Esophagus squamous epithelium (tissue), 5 donors: ENCODE data around the gene OTOF. TPM values are rescaled to one million over a fixed set of nuclear protein-coding genes. Genes with fewer than 3 reads are reported as not detected.

Source experiments
- DNase-seq: peaks from one replicate; lab custom pipeline; 2025; lab: John Stamatoyannopoulos, UW
- H3K27ac ChIP-seq, 4 donors: fragments of 200-600 bp; sonication (generic); one replicate each; pipeline ENCODE4 v1.5.1; 2016 to 2019; ENCODE audit warnings: mild to moderate bottlenecking in 1 of 4
- H3K27me3 ChIP-seq, 4 donors: fragments of 200-600 bp; sonication (generic); 1 replicate in 3 of 4; 2 replicates in 1 of 4; pipeline versions ENCODE4 v1.5.1 to v1.6.0; 2017 to 2021; ENCODE audit warnings: antibody characterized with exemption in 1 of 4
- H3K36me3 ChIP-seq, 3 donors: fragments of 200-600 bp; sonication (generic); one replicate each; pipeline ENCODE4 v1.5.1; 2016 to 2019
- H3K4me1 ChIP-seq, 3 donors: fragments of 200-600 bp; sonication (generic); one replicate each; pipeline ENCODE4 v1.5.1; 2017 to 2019
- H3K4me3 ChIP-seq, 4 donors: fragments of 200-600 bp; sonication (generic); 1 replicate in 3 of 4; 2 replicates in 1 of 4; pipeline ENCODE4 v1.5.1; 2016 to 2019; ENCODE audit warnings: mild to moderate bottlenecking in 2 of 4, moderate library complexity in 1 of 4
- H3K9me3 ChIP-seq, 3 donors: fragments of 200-600 bp; sonication (generic); one replicate each; pipeline ENCODE4 v1.5.1; 2016 to 2019
- POLR2A ChIP-seq, 4 donors: fragments of 450-650 bp; IDR thresholded peaks; one replicate each; pipeline ENCODE4 v1.6.1; 2017; ENCODE audit warnings: antibody characterized with exemption in 4 of 4, mild to moderate bottlenecking in 4 of 4, moderate library complexity in 3 of 4
- WGBS, 2 donors: methylation state at CpG; one replicate each; pipeline ENCODE4 v1.1.5; 2018; 5-methylcytosine and 5-hydroxymethylcytosine counted together
- intact Hi-C: fragments of 100-400 bp; cut with DNase I; formaldehyde crosslinking; loops from one replicate; pipeline ENCODE4 v1.15.0; 2022
- total RNA-seq, 4 donors: library from RNA; depleted of rRNA; stranded (reverse); fragments of >200 nt; gene quantifications; one replicate each; pipeline ENCODE4 v1.1.0, GENCODE V29; 2016
- TF ChIP-seq, protein P1 (sequence below), 6 experiments: fragments of 450-650 bp in 4 of 6; fragments of 200-600 bp in 2 of 6; sonication (generic) in 2 of 6; IDR thresholded peaks; one replicate each; pipeline ENCODE4 v1.5.1; 2016 to 2019; ENCODE audit warnings: antibody characterized with exemption in 6 of 6, mild to moderate bottlenecking in 4 of 6, moderate library complexity in 4 of 6
- donor health status: DM: yes; HTN: yes; CAD: no.

OTOF gene
- total RNA-seq, 4 donors from 2014 or later, result under 0.01 to 0.56 TPM; not detected in 2

DNA sequence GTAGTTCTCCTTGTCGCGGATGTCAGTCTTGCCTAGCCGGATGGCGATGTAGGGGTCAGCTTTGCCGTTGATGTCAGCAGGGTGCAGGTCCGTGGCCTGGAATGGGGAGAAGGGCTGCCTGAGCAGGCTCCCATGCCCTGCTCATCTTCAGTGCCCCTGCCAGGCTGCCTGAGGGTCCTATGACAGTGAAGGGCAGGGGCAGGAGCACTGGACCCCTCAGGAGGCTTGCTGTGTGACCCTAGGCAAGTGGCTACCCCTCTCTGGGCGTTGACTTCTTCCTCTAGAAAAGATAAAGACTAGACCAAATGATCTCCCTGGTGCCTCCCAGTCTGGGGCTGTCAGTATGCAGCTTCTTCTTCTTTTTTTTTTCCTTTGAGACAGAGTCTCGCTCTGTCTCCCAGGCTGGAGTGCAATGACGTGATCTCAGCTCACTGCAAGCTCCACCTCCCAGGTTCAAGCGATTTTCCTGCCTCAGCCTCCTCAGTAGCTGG is 11.9 kb downstream of the OTOF start:
- H3K4me3 ChIP-seq, result no peak overlapping the region

DNA sequence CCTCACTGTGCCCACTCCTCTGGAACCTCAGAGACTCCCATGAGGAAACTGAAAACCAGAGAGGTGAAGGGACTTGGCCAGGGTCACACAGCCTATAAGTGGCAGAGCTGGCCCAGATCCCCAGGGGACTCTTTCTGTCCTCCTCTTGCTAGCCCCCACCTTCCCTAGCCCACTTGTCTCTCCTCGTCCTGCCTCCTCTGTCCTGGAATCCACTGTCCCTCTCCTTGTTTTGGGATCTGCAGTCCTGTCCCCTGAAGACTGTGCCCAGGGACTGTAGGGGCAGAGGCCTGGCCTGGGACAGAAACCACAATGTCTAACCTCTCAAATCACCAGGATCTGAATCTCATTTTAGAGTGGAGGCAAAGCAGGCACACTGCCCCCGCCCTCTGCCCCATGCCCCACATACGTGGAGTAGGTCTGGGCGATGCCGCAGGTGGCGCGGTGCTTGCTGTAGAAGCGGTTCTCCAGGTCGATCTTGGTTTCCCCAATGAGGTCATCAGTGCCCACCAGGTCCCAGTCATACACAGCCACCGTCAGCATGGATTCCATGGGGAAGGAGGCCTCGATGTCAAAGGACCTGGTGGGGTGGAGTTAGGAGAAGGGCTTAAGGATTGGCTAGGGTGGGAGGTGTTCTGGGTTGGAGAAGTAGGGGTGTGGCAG is 12.5 kb downstream of the OTOF start:
- Histone ChIP-seq H3K36me3 (no peaks in the 10 kb centered on the region), H3K27me3 (peaks cover 0 to 3% (median 0%) of the 10 kb centered on the region in 4 donors), H3K9me3 (peaks cover 0 to 12% (median 3%) of the 10 kb centered on the region in 3 donors), H3K27ac (no peak overlapping the region), H3K4me1 (no peaks in the 10 kb centered on the region), H3K4me3 (no peak overlapping the region)
- no peak for TF ChIP-seq POLR2A (IDR thresholded peaks at IDR 0.05)
- TF ChIP-seq, protein P1, sequence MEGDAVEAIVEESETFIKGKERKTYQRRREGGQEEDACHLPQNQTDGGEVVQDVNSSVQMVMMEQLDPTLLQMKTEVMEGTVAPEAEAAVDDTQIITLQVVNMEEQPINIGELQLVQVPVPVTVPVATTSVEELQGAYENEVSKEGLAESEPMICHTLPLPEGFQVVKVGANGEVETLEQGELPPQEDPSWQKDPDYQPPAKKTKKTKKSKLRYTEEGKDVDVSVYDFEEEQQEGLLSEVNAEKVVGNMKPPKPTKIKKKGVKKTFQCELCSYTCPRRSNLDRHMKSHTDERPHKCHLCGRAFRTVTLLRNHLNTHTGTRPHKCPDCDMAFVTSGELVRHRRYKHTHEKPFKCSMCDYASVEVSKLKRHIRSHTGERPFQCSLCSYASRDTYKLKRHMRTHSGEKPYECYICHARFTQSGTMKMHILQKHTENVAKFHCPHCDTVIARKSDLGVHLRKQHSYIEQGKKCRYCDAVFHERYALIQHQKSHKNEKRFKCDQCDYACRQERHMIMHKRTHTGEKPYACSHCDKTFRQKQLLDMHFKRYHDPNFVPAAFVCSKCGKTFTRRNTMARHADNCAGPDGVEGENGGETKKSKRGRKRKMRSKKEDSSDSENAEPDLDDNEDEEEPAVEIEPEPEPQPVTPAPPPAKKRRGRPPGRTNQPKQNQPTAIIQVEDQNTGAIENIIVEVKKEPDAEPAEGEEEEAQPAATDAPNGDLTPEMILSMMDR (IDR thresholded peaks at IDR 0.05), result no peak
- WGBS, 2 donors, result 61 to 90% methylated on average over 3 to 11 of the region's 11 CpGs
- DNase-seq, result no peak
- intact Hi-C loops, result loop anchor here (10.0 kb wide), 1 partner anchor 141 kb away; no protein-coding TSS in a partner anchor

More for the DNA sequence above, 11.9 kb downstream of the OTOF start:
- WGBS, 2 donors, result 87 to 88% methylated on average over 8 to 9 of the region's 10 CpGs
- no peak for TF ChIP-seq POLR2A (IDR thresholded peaks at IDR 0.05)
- TF ChIP-seq, protein P1 (IDR thresholded peaks at IDR 0.05), result no peak
- no peaks in the 10 kb centered on the region for H3K4me1 ChIP-seq
- H3K9me3 ChIP-seq, result peaks cover 0 to 12% (median 3%) of the 10 kb centered on the region in 3 donors
- no peak overlapping the region for H3K27ac ChIP-seq
- peaks cover 0 to 3% (median 0%) of the 10 kb centered on the region in 4 donors for H3K27me3 ChIP-seq
- no peak for DNase-seq
- intact Hi-C loops, result loop anchor here (10.0 kb wide), 1 partner anchor 141 kb away; no protein-coding TSS in a partner anchor
- H3K36me3 ChIP-seq, result no peaks in the 10 kb centered on the region

DNA sequence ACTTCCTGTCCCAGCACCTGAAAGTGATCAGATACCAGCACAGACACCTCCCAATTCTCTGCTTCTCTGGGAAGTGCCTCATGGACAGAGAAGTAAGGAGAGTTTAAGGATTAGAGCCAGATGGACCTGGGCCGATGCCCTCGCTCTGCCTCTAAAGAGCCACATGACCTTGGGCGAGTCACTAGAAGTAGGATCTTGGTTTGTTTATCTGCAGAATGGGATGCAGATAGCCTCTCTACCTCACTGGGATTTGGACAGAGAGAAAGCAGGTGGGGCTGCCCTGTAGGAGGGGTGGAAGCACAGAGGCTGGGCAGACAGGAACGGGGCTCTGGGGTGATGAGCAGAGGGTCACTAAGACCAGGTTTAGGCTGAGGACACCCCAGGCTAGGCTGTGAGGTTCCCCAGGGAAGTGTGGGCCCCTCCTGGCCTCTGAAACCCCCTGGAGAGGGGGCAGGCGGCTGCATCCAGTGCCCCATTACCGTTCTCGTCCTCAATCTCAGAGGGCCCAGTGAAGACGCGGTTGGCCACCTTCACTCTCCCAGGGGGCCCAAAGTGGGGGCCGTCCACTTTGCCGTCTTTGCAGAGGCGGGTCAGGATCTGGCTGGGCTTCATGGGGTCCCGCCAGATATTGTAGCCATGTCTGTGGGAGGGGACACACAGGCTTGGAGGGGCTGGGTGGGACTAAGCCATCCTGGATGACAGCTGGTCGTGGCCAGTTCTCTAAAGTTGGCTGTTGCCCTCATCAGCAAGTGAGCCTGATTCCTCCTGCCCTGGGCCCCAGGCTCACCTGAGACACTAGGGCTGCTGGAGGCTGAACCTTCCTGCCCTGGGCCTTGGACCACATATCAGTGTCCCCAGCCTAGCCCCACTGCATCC is 13.3 kb downstream of the OTOF start:
- no peak overlapping the region for H3K27ac ChIP-seq
- H3K4me3 ChIP-seq, result no peak overlapping the region
- H3K27me3 ChIP-seq, result peaks cover 0 to 3% (median 0%) of the 10 kb centered on the region in 4 donors
- no peaks in the 10 kb centered on the region for H3K4me1 ChIP-seq
- H3K9me3 ChIP-seq, result peaks cover 0 to 9% (median 3%) of the 10 kb centered on the region in 3 donors
- no peak for DNase-seq
- intact Hi-C loops, result loop anchor here (10.0 kb wide), 1 partner anchor 140 kb away; no protein-coding TSS in a partner anchor
- TF ChIP-seq, protein P1 (IDR thresholded peaks at IDR 0.05), result no peak
- TF ChIP-seq POLR2A (IDR thresholded peaks at IDR 0.05), result no peak
- H3K36me3 ChIP-seq, result no peaks in the 10 kb centered on the region
- WGBS, 2 donors, result 76 to 80% methylated on average over 4 to 7 of the region's 14 CpGs

DNA sequence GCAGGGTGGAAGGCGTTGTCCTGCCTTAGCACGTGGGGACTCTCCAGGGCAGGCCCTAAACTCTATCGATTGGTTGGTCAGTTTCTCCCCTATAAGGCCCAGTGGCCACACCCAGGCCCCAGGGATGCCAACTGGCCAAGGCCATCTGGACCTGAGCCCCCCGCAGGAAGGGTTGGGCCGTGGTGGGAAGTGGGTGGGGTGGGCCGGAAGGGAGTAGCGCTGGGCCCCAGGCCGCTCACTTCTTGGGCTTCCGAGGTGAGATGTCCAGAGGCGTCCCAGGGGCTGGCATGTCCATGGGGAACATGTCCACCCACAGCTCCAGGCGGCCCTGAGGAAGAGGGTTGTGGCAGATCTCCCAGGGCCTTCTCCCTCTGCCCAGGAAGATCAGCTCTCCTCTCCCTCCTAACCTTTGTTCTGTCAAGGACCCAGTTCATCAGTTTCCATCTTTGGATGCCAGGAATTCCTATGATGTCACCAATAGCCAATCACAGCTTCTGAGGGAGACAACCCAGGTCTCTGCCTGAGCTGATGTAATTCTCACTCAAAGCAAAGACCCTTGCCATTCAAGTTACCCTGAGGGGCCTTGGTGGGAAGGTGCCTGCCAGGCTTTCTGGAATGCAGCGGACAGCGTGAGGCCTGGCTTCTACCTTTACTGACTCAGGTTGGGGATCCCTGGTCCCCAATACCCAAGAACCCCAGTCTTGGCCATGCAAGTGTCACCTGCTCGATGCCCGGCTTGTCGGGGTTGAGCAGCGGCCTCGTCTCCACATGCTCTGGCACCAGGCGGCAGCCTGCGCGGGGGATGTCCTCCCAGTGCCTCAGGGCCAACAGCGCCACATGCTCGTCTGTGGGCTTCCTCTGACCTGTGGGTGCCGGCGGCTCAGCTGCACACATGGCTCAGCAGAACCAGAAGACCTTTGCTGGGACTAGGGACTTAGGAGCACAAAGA is 14.4 kb downstream of the OTOF start:
- no peak for TF ChIP-seq POLR2A (IDR thresholded peaks at IDR 0.05)
- TF ChIP-seq, protein P1 (IDR thresholded peaks at IDR 0.05), result no peak
- DNase-seq, result no peak

More for the DNA sequence above, 14.4 kb downstream of the OTOF start:
- Histone ChIP-seq H3K27ac (no peak overlapping the region), H3K9me3 (no peaks in the 10 kb centered on the region), H3K27me3 (peaks cover 0 to 3% (median 0%) of the 10 kb centered on the region in 4 donors), H3K4me3 (no peak overlapping the region), H3K36me3 (no peaks in the 10 kb centered on the region), H3K4me1 (no peaks in the 10 kb centered on the region)
- intact Hi-C loops, result loop anchor here (10.0 kb wide), 1 partner anchor 139 kb away; no protein-coding TSS in a partner anchor
- 72 to 91% methylated on average over 3 to 4 of the region's 25 CpGs for whole genome bisulfite sequencing, 2 donors
